ENCODE data around the gene ADGRE3.

- no peak for TF ChIP-seq CTCF (IDR thresholded peaks at IDR 0.05)
- no peak for TF ChIP-seq EZH2 (IDR thresholded peaks at IDR 0.05)
Observed at GRCh38 chr19:14704450-14704849, 29.8 kb upstream of the ADGRE3 start.
